ENCODE results near the gene BARX1. TPM values are rescaled to one million over a fixed set of nuclear protein-coding genes. Genes with fewer than 3 reads are reported as not detected.

BARX1 gene
- total RNA-seq, 2 experiments from 2014 or later, result 1.1 to 1.4 TPM

DNA sequence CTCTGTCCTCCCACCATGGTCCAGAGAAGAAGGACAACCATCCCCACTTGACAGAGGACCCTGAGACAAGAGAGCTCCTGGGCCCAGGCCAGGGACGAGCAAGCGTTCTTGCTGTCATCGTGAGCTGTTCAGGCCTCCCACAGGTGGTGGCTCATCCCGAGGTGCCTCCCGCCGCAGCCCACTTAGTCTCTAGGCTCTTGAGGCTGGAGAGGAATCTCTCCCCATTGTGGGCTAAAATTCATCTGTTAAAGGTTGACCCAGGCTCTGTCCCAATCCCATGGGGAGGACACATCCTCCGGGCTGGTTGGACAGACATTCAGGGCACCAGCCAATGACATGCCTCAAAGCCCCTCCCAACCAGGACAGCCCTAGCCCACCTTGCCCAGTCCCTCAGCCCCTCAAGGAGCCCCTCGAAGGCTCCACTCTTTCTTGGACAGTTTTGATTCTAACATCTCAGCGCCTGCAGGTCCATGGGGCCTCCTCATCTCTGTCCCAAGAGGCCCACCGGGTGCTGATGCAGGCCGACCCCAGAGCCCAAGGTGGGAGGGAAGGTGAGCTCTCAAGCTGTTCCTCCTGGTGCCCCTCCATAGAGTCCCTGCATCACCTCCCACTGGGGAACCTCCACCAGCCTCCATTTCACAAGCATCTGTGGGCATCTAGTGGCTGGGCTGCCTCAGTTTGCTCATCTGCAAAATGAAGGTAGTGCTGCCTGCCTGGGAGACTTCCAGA is 52.9 kb downstream of the BARX1 start:
- Mint-ChIP-seq H3K4me3 (no peak overlapping the region), H3K4me1 (peaks cover 8% of the 10 kb centered on the region), H3K9me3 (no peaks in the 10 kb centered on the region), H3K36me3 (no peaks in the 10 kb centered on the region), H3K27ac (no peak overlapping the region), H3K27me3 (peaks cover 2% of the 10 kb centered on the region)
- POLR2A ChIA-PET, result no interaction called here
- ATAC-seq (ENCODE audit: low read depth), result no peak
- peak; percentile 20 for DNase-seq

Other genes starting within 250 kb of the BARX1 start
- 1 to 10 TPM; 6.3 to 7.2 TPM for gene PTPDC1, start 129.1 kb upstream of the BARX1 start, total RNA-seq

Measured in activated naive CD8-positive, alpha-beta T cell treated with anti-CD3 and anti-CD28 coated beads, Interleukin-2, amount 10 ng/mL, durations not matched to agents 7 days and 5 days (primary cell).